Esophagus squamous epithelium (tissue), 4 donors: ENCODE data around the gene BAZ1A.

ENCODE experiments used
- CTCF ChIP-seq, 6 experiments: fragments of 450-650 bp in 4 of 6; fragments of 200-600 bp in 2 of 6; sonication (generic) in 2 of 6; IDR thresholded peaks; one replicate each; pipeline ENCODE4 v1.5.1; 2016 to 2019; ENCODE audit warnings: antibody characterized with exemption in 6 of 6, mild to moderate bottlenecking in 4 of 6, moderate library complexity in 4 of 6
- POLR2A ChIP-seq, 4 donors: fragments of 450-650 bp; IDR thresholded peaks; one replicate each; pipeline ENCODE4 v1.6.1; 2017; ENCODE audit warnings: antibody characterized with exemption in 4 of 4, mild to moderate bottlenecking in 4 of 4, moderate library complexity in 3 of 4

GRCh38 chr14:34732802-34733201 lies 142.4 kb downstream of the BAZ1A start:
- TF ChIP-seq CTCF (IDR thresholded peaks at IDR 0.05) (no peak), POLR2A (IDR thresholded peaks at IDR 0.05) (no peak)
